HG03469 (cell line): ENCODE measurements around the gene WASF2.

Experiments
- ATAC-seq: cut with Tn5 transposase; IDR thresholded peaks from one replicate; pipeline ENCODE4 v1.9.1; 2021; ENCODE audit warnings: mild to moderate bottlenecking, moderate library complexity, moderate number of reproducible peaks; ENCODE audit not compliant: unreplicated experiment

Gene WASF2

GRCh38 chr1:27381969-27382762 is 107.8 kb downstream of the WASF2 start:
- ATAC-seq, result no peak

GRCh38 chr1:27380766-27381733 is 108.9 kb downstream of the WASF2 start:
- ATAC-seq, result no peak

DNA sequence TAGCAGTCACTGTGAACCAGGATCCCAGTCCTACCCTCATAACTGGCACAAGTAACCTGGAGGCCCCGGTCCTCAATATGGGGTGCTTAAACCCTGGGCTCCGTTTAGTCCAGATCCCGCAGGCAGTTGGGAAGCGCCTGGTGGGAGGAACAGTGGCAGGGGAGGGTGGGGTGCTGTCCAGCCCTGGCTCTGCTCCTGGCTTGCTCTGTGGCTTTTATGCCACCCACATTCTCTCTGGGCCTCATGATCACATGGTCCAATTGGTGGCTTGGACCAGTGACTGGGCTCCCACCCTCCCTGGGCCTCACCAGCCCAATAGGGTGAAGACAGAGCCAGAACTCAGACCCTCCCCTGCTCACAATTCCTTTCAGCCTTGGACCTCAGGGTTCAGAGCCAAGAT is 109.7 kb downstream of the WASF2 start:
- ATAC-seq, result no peak

GRCh38 chr1:27379564-27380122 is 110.3 kb downstream of the WASF2 start:
- no peak for ATAC-seq

GRCh38 chr1:27377760-27378495 is 112.0 kb downstream of the WASF2 start:
- no peak for ATAC-seq

GRCh38 chr1:27374362-27375086 is 115.4 kb downstream of the WASF2 start, which contains the start of gene FCN3:
Gene FCN3, minus strand, starts transcription at chr1:27374824. Its CDS starts 6 bp downstream, at chr1:27374818.
- ATAC-seq, result no peak

GRCh38 chr1:27372808-27373690 is 116.9 kb downstream of the WASF2 start:
- no peak for ATAC-seq

GRCh38 chr1:27372022-27372807 is 117.8 kb downstream of the WASF2 start:
- ATAC-seq, result no peak

- ATAC-seq, result no peak
These were observed 120.9 kb downstream of the WASF2 start for GRCh38 chr1:27368869-27369582.

- no peak for ATAC-seq
These were observed 122.8 kb downstream of the WASF2 start for GRCh38 chr1:27367160-27367650.

DNA sequence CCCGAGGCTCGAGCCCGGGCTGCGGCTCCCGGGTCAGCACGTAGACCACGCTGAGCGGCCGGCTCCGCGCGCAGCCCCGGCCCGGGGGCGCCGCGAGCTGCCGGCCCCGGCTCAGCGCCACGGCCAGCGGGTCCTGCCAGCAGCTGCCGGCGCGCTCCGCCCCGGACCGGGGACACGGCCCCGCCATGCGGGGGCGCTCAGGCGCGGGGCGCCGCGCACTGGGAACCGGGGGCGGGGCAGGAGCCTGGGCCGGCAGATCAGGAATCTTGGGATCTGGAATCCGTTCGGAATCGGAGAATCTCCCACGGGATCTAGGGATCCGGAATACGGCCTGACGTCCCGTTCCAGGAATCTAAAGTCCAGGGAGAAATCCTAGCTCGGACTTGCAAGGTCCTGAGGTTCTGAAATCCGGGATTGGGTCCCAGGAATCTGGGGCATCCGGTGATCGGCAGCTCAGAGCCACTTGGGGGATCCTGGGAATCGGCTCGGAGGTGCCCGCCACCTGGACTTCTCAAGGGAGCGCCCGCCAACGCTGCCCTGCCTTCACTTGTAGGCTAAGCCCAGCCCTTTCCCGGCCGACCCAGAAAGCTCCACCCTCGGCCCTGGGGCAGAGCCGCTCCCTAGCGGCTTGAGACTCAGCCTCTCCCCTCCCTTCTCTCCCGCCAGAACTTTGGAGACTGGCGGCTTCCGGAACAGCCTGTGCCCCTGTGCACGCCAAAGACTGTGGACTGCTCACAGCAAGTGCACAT is 123.4 kb downstream of the WASF2 start, which contains the start of gene MAP3K6:
Gene MAP3K6 (minus strand): TSS at position 551 of the 749 bp plus-strand sequence. CDS start 364 bp downstream, at position 187.
- peak; percentile 26 for ATAC-seq

GRCh38 chr1:27366113-27366410 is 123.9 kb downstream of the WASF2 start:
- ATAC-seq, result peak; percentile 34

DNA sequence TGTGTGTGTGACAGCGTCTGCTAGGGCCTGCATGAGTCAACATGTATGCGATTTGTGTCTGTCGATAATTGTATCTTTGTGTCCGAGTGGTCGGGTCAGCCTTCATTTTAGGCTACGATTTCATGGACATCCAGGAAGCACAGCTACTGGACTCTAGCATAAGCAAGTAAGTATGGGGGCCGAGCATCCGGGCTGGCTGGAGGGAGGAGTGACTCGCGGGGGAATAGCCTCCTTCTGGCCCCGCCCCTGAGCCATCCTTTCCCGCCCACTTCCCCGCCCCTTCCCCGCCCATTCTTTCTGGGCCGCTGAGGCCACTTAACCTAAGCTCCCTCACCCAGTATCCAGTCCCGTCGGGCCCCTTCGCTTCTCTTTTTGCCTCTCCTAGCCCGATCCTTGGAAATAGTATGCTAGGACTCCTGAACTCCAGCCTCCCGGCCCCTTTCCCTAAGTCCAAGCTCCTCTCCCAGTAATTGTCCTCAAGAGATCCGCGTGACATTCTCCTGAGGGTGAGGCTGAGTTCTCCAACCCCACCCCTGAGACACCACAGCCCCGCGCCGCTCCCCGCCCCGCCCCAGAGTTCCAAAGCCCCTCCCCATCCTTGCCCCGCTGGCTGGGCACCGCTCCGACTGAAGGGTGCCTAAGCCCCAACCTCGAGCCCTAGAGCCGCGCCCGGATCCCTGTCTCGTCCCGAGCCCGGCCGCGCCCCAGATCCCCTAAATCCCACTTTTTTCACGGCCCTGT is 124.4 kb downstream of the WASF2 start:
- ATAC-seq, result no peak

GRCh38 chr1:27364696-27365371 is 125.1 kb downstream of the WASF2 start:
- ATAC-seq, result no peak
